ENCODE data around the gene CSRNP3.
A peak's percentile ranks its signal among the peaks of the same experiment; 100 is the strongest.

CSRNP3 gene

GRCh38 chr2:165698444-165698884 is 229.0 kb downstream of the CSRNP3 start:
- peak; percentile 64 for DNase-seq (ENCODE audit: low read depth)
- no peak overlapping the region for H3K4me3 ChIP-seq (ENCODE audit: control insufficient read depth, low read depth, low read length)
- TF ChIP-seq CTCF (conservative IDR thresholded peaks at IDR 0.05; ENCODE audit: control insufficient read depth, insufficient read depth, low read depth, low read length), result peak; percentile 66

- TF ChIP-seq CTCF (conservative IDR thresholded peaks at IDR 0.05; ENCODE audit: control insufficient read depth, insufficient read depth, low read depth, low read length), result no peak
- H3K4me3 ChIP-seq (ENCODE audit: control insufficient read depth, low read depth, low read length), result no peak overlapping the region
- DNase-seq (ENCODE audit: low read depth), result no peak
These were observed 230.4 kb downstream of the CSRNP3 start for GRCh38 chr2:165699946-165700345.

GRCh38 chr2:165700531-165700930 is 231.0 kb downstream of the CSRNP3 start:
- no peak for TF ChIP-seq CTCF (conservative IDR thresholded peaks at IDR 0.05; ENCODE audit: control insufficient read depth, insufficient read depth, low read depth, low read length)
- H3K4me3 ChIP-seq (ENCODE audit: control insufficient read depth, low read depth, low read length), result no peak overlapping the region
- DNase-seq (ENCODE audit: low read depth), result no peak

- no peak for DNase-seq (ENCODE audit: low read depth)
- TF ChIP-seq CTCF (conservative IDR thresholded peaks at IDR 0.05; ENCODE audit: control insufficient read depth, insufficient read depth, low read depth, low read length), result no peak
- no peak overlapping the region for H3K4me3 ChIP-seq (ENCODE audit: control insufficient read depth, low read depth, low read length)
These were observed 231.6 kb downstream of the CSRNP3 start for GRCh38 chr2:165701147-165701546.

- no peak overlapping the region for H3K4me3 ChIP-seq (ENCODE audit: control insufficient read depth, low read depth, low read length)
- DNase-seq (ENCODE audit: low read depth), result no peak
- no peak for TF ChIP-seq CTCF (conservative IDR thresholded peaks at IDR 0.05; ENCODE audit: control insufficient read depth, insufficient read depth, low read depth, low read length)
These were observed 237.5 kb downstream of the CSRNP3 start for GRCh38 chr2:165706960-165707487.

- no peak for DNase-seq (ENCODE audit: low read depth)
- H3K4me3 ChIP-seq (ENCODE audit: control insufficient read depth, low read depth, low read length), result no peak overlapping the region
- TF ChIP-seq CTCF (conservative IDR thresholded peaks at IDR 0.05; ENCODE audit: control insufficient read depth, insufficient read depth, low read depth, low read length), result no peak
These were observed 246.6 kb downstream of the CSRNP3 start for GRCh38 chr2:165716091-165716490.

Measured in fibroblast of mammary gland (primary cell).